Breast epithelium (tissue), 3 donors: ENCODE data around the gene RNF19B.

Experiments used
- CTCF ChIP-seq, 3 donors: fragments of 450-650 bp; IDR thresholded peaks; one replicate each; pipeline ENCODE4 v1.5.1; 2016 to 2017; ENCODE audit warnings: antibody characterized with exemption in 3 of 3, mild to moderate bottlenecking in 3 of 3, moderate library complexity in 3 of 3
- POLR2A ChIP-seq: fragments of 450-650 bp; IDR thresholded peaks from one replicate; pipeline ENCODE4 v1.6.1; 2016; ENCODE audit warnings: antibody characterized with exemption, mild to moderate bottlenecking, moderate library complexity

GRCh38 chr1:33013791-33014190 lies 49.2 kb upstream of the RNF19B start:
- TF ChIP-seq POLR2A (no peak), CTCF (IDR thresholded peaks at IDR 0.05) (no peak)
